GOT3 (cell line): ENCODE results near the gene ZFAND6.
"Not testable (repeated sequence)": the region's sequence is repeated elsewhere in the genome, so short reads cannot be mapped to it uniquely, and the experiment has no call there.

Source experiments
- DNase-seq: peaks from one replicate; lab custom pipeline; 2025; ENCODE audit warnings: mixed read lengths; lab: John Stamatoyannopoulos, UW

ZFAND6 gene

GRCh38 chr15:80058851-80059785, at the start of gene ZFAND6:
Gene ZFAND6, plus strand, starts transcription at chr15:80059676. Its CDS starts 60,669 bp downstream, at chr15:80120345.
- DNase-seq = peak; percentile 91

- DNase-seq = no peak
These were observed 49.3 kb upstream of the ZFAND6 start for GRCh38 chr15:80010131-80010673.

- DNase-seq = not testable (repeated sequence)
These were observed 48.4 kb upstream of the ZFAND6 start for GRCh38 chr15:80011041-80011523.

- no peak for DNase-seq
These were observed 47.9 kb upstream of the ZFAND6 start for GRCh38 chr15:80011596-80011995.

GRCh38 chr15:80012060-80012726, 47.3 kb upstream of the ZFAND6 start:
- no peak for DNase-seq

GRCh38 chr15:80014186-80014585, 45.3 kb upstream of the ZFAND6 start:
- not testable (repeated sequence) for DNase-seq

GRCh38 chr15:80015156-80015555, 44.3 kb upstream of the ZFAND6 start:
- no peak for DNase-seq

- DNase-seq = not testable (repeated sequence)
These were observed 43.0 kb upstream of the ZFAND6 start for GRCh38 chr15:80016506-80016905.

- not testable (repeated sequence) for DNase-seq
These were observed 42.3 kb upstream of the ZFAND6 start for GRCh38 chr15:80017139-80017538.

- DNase-seq = no peak
These were observed 40.2 kb upstream of the ZFAND6 start for GRCh38 chr15:80019168-80019745.

- DNase-seq = not testable (repeated sequence)
These were observed 39.3 kb upstream of the ZFAND6 start for GRCh38 chr15:80020149-80020548.

- DNase-seq = no peak
These were observed 38.7 kb upstream of the ZFAND6 start for GRCh38 chr15:80020731-80021130.

GRCh38 chr15:80026310-80026709, 33.2 kb upstream of the ZFAND6 start:
- no peak for DNase-seq

GRCh38 chr15:80026754-80027153, 32.7 kb upstream of the ZFAND6 start:
- no peak for DNase-seq

- DNase-seq = no peak
These were observed 30.5 kb upstream of the ZFAND6 start for GRCh38 chr15:80028937-80029336.

GRCh38 chr15:80031841-80032240, 27.6 kb upstream of the ZFAND6 start:
- DNase-seq = no peak

- no peak for DNase-seq
These were observed 24.8 kb upstream of the ZFAND6 start for GRCh38 chr15:80034629-80035028.

- no peak for DNase-seq
These were observed 23.4 kb upstream of the ZFAND6 start for GRCh38 chr15:80036071-80036470.

GRCh38 chr15:80041494-80042253, 17.8 kb upstream of the ZFAND6 start:
- no peak for DNase-seq

- no peak for DNase-seq
These were observed 16.9 kb upstream of the ZFAND6 start for GRCh38 chr15:80042568-80042967.

GRCh38 chr15:80045219-80045618, 14.3 kb upstream of the ZFAND6 start:
- not testable (repeated sequence) for DNase-seq
